GM23248 (cell line): Measurements from ENCODE around the gene UBE2S. TPM values are rescaled to one million over a fixed set of nuclear protein-coding genes. Genes with fewer than 3 reads are reported as not detected.
A peak's percentile ranks its signal among the peaks of the same experiment; 100 is the strongest.

Source experiments
- DNase-seq: peaks from one replicate; pipeline ENCODE4 v3.0.0-alpha.2; 2015
- H2AFZ ChIP-seq: fragments of 200-600 bp; sonication (generic); 2 replicates; pipeline ENCODE4 v1.6.1; 2016; ENCODE audit warnings: antibody characterized with exemption
- H3F3A ChIP-seq: fragments of 200-600 bp; sonication (generic); 2 replicates; pipeline ENCODE4 v1.6.1; 2016; ENCODE audit warnings: mild to moderate bottlenecking, antibody characterized with exemption, mixed run types; ENCODE audit not compliant: insufficient read depth
- H3K27ac ChIP-seq: fragments of 200-600 bp; sonication (generic); 2 replicates; pipeline ENCODE4 v1.5.1; 2016; ENCODE audit warnings: mild to moderate bottlenecking
- H3K27me3 ChIP-seq: fragments of 200-600 bp; sonication (generic); replicated peaks from 2 replicates; pipeline ENCODE4 v1.6.1; 2016; ENCODE audit warnings: mild to moderate bottlenecking; ENCODE audit not compliant: insufficient read depth
- H3K36me3 ChIP-seq: fragments of 200-600 bp; sonication (generic); 2 replicates; pipeline ENCODE4 v1.6.1; 2016; ENCODE audit warnings: low read depth, mild to moderate bottlenecking
- H3K4me1 ChIP-seq: fragments of 200-600 bp; sonication (generic); 2 replicates; pipeline ENCODE4 v1.6.1; 2016; ENCODE audit warnings: mild to moderate bottlenecking; ENCODE audit not compliant: insufficient read depth
- H3K4me2 ChIP-seq: fragments of 200-600 bp; sonication (generic); one replicate; pipeline ENCODE4 v1.6.1; 2016; ENCODE audit warnings: mild to moderate bottlenecking; ENCODE audit not compliant: unreplicated experiment
- H3K4me3 ChIP-seq: fragments of 200-600 bp; sonication (generic); 2 replicates; pipeline ENCODE4 v1.5.1; 2016; ENCODE audit warnings: mild to moderate bottlenecking
- H3K79me2 ChIP-seq: fragments of 200-600 bp; sonication (generic); 2 replicates; pipeline ENCODE4 v1.6.1; 2016; ENCODE audit warnings: mild to moderate bottlenecking; ENCODE audit not compliant: insufficient read depth
- H3K9ac ChIP-seq: fragments of 200-600 bp; sonication (generic); 2 replicates; pipeline ENCODE4 v1.6.1; 2016; ENCODE audit warnings: mild to moderate bottlenecking
- H3K9me2 ChIP-seq: fragments of 200-600 bp; sonication (generic); 2 replicates; pipeline ENCODE4 v1.6.1; 2016; ENCODE audit warnings: mixed run types, mild to moderate bottlenecking, moderate library complexity; ENCODE audit not compliant: insufficient read depth
- H3K9me3 ChIP-seq: fragments of 200-600 bp; sonication (generic); one replicate; pipeline ENCODE4 v1.6.1; 2017; ENCODE audit warnings: low read depth
- H4K20me1 ChIP-seq: fragments of 200-600 bp; sonication (generic); 2 replicates; pipeline ENCODE4 v1.6.0; 2016; ENCODE audit not compliant: insufficient read depth
- EZH2 ChIP-seq: fragments of 200-600 bp; sonication (generic); IDR thresholded peaks from 2 replicates; pipeline ENCODE4 v1.6.1; 2018; ENCODE audit warnings: antibody characterized with exemption, mild to moderate bottlenecking; ENCODE audit not compliant: insufficient read depth, poor library complexity, severe bottlenecking
- EZH2phosphoT487 ChIP-seq: fragments of 200-600 bp; sonication (generic); IDR thresholded peaks from 2 replicates; pipeline ENCODE4 v1.6.1; 2018; ENCODE audit warnings: antibody characterized with exemption, moderate library complexity, mild to moderate bottlenecking, low read depth; ENCODE audit not compliant: insufficient read depth
- WGBS, 2 experiments: methylation state at CpG; one replicate each; pipeline ENCODE4 v1.1.6; 2015 to 2017; ENCODE audit warnings: low lambda C conversion rate in 2 of 2, low coverage in 1 of 2; ENCODE audit errors: missing lambda C conversion rate in 2 of 2; 5-methylcytosine and 5-hydroxymethylcytosine counted together
- in situ Hi-C: fragments of 300-500 bp; cut with MboI; formaldehyde crosslinking; loops from 2 replicates; pipeline ENCODE4 v1.15.0; 2020
- polyA plus RNA-seq: library from polyadenylated mRNA; unstranded; fragments of >200 nt; fragmentation: Nextera tagmentation; extraction: Ambion mirVana; gene quantifications from 2 replicates; pipeline ENCODE4 v1.2.1, GENCODE V29; 2016
- total RNA-seq: library from RNA; depleted of rRNA; stranded (reverse); fragments of >200 nt; shearing (Covaris generic); gene quantifications from 2 replicates; pipeline ENCODE4 v1.2.3, GENCODE V29; 2014

The UBE2S gene
- total and polyA plus RNA-seq, 2 experiments from 2014 or later = 82.2 to 106 TPM

GRCh38 chr19:55442372-55442961 lies 34.9 kb upstream of the UBE2S start:
- no peak overlapping the region for H3K4me2 ChIP-seq
- TF ChIP-seq EZH2phosphoT487 (no peak), EZH2 (no peak)
- peaks cover 39% of the 10 kb centered on the region for H3K27me3 ChIP-seq
- in situ Hi-C loops = no loop called here
- no peak for DNase-seq
- no peak overlapping the region for H3K4me3 ChIP-seq
- no peaks in the 10 kb centered on the region for H3K4me1 ChIP-seq
- H3K9me3 ChIP-seq = no peaks in the 10 kb centered on the region
- H3K36me3 ChIP-seq = no peaks in the 10 kb centered on the region
- H3K9ac ChIP-seq = no peak overlapping the region
- no peaks in the 10 kb centered on the region for H3K9me2 ChIP-seq
- WGBS, 2 experiments = 2 to 4% methylated on average over 22 to 43 of the region's 72 CpGs
- H3F3A ChIP-seq = no peaks in the 10 kb centered on the region; the same call in 1 of the 2 replicates
- no peak overlapping the region for H2AFZ ChIP-seq
- no peaks in the 10 kb centered on the region for H4K20me1 ChIP-seq
- no peaks in the 10 kb centered on the region for H3K79me2 ChIP-seq
- H3K27ac ChIP-seq = no peak overlapping the region

GRCh38 chr19:55441692-55442321 lies 34.2 kb upstream of the UBE2S start:
- H3K36me3 ChIP-seq = no peaks in the 10 kb centered on the region
- no peaks in the 10 kb centered on the region for H3K9me2 ChIP-seq
- H3K9me3 ChIP-seq = no peaks in the 10 kb centered on the region
- H2AFZ ChIP-seq = no peak overlapping the region
- peak; percentile 77 for TF ChIP-seq EZH2
- 0 out of 2 replicates have a peak, but pooled peaks have one; percentile 62 for TF ChIP-seq EZH2phosphoT487
- H3F3A ChIP-seq = no peaks in the 10 kb centered on the region
- in situ Hi-C loops = no loop called here
- H3K4me1 ChIP-seq = no peaks in the 10 kb centered on the region
- H3K4me2 ChIP-seq = no peak overlapping the region
- H3K79me2 ChIP-seq = no peaks in the 10 kb centered on the region
- no peak overlapping the region for H3K9ac ChIP-seq
- no peak overlapping the region for H3K4me3 ChIP-seq
- H3K27ac ChIP-seq = no peak overlapping the region
- 4 to 6% methylated on average over 13 to 39 of the region's 39 CpGs for WGBS, 2 experiments
- DNase-seq = no peak
- H3K27me3 ChIP-seq = peaks cover 33% of the 10 kb centered on the region
- H4K20me1 ChIP-seq = no peaks in the 10 kb centered on the region

- no peak overlapping the region for H3K4me2 ChIP-seq
- no peaks in the 10 kb centered on the region for H4K20me1 ChIP-seq
- H3K27me3 ChIP-seq = peaks cover 32% of the 10 kb centered on the region
- H3K4me1 ChIP-seq = no peaks in the 10 kb centered on the region
- TF ChIP-seq EZH2phosphoT487 = no peak; the same call in 1 of the 2 replicates
- TF ChIP-seq EZH2 = no peak
- WGBS, 2 experiments = 18 to 23% methylated on average over 21 of the region's 21 CpGs
- H3K9ac ChIP-seq = no peak overlapping the region
- H3K9me2 ChIP-seq = no peaks in the 10 kb centered on the region
- no peak overlapping the region for H3K4me3 ChIP-seq
- no peaks in the 10 kb centered on the region for H3K79me2 ChIP-seq
- H2AFZ ChIP-seq = no peak overlapping the region
- H3K36me3 ChIP-seq = no peaks in the 10 kb centered on the region
- H3K27ac ChIP-seq = no peak overlapping the region
- no peaks in the 10 kb centered on the region for H3K9me3 ChIP-seq
- DNase-seq = no peak
- H3F3A ChIP-seq = no peaks in the 10 kb centered on the region
- in situ Hi-C loops = no loop called here
These were observed 33.7 kb upstream of the UBE2S start for GRCh38 chr19:55441319-55441691.

- H4K20me1 ChIP-seq = no peaks in the 10 kb centered on the region
- no peak for TF ChIP-seq EZH2
- no peak for TF ChIP-seq EZH2phosphoT487
- no peaks in the 10 kb centered on the region for H3K36me3 ChIP-seq
- H3K79me2 ChIP-seq = no peaks in the 10 kb centered on the region
- no peaks in the 10 kb centered on the region for H3K9me2 ChIP-seq
- in situ Hi-C loops = no loop called here
- no peak overlapping the region for H3K9ac ChIP-seq
- no peak overlapping the region for H2AFZ ChIP-seq
- no peak overlapping the region for H3K27ac ChIP-seq
- no peaks in the 10 kb centered on the region for H3K9me3 ChIP-seq
- WGBS, 2 experiments = 11 to 18% methylated on average over 31 to 36 of the region's 39 CpGs
- no peak overlapping the region for H3K4me3 ChIP-seq
- H3K4me2 ChIP-seq = no peak overlapping the region
- no peaks in the 10 kb centered on the region for H3K4me1 ChIP-seq
- DNase-seq = peak; percentile 17
- H3K27me3 ChIP-seq = peaks cover 32% of the 10 kb centered on the region
- H3F3A ChIP-seq = no peaks in the 10 kb centered on the region
These were observed 33.0 kb upstream of the UBE2S start for GRCh38 chr19:55440411-55441105.
